Fibroblast of lung (primary cell): ENCODE measurements around the gene TMEM115.

Source experiments
- EZH2 ChIP-seq: IDR thresholded peaks from 2 replicates; pipeline ENCODE4 v1.5.1; 2012; ENCODE audit warnings: low read length, control low read depth, mild to moderate bottlenecking; ENCODE audit errors: missing control alignments
- TF ChIP-seq, protein P1 (sequence below), 2 donors: IDR thresholded peaks in 1 of 2; conservative IDR thresholded peaks in 1 of 2; 1 replicate in 1 of 2; 2 replicates in 1 of 2; pipeline ENCODE4 v1.5.1; 2011 to 2012; ENCODE audit warnings: low read length in 2 of 2, control low read depth in 1 of 2, inconsistent platforms in 1 of 2, low read depth in 1 of 2, mild to moderate bottlenecking in 1 of 2

DNA sequence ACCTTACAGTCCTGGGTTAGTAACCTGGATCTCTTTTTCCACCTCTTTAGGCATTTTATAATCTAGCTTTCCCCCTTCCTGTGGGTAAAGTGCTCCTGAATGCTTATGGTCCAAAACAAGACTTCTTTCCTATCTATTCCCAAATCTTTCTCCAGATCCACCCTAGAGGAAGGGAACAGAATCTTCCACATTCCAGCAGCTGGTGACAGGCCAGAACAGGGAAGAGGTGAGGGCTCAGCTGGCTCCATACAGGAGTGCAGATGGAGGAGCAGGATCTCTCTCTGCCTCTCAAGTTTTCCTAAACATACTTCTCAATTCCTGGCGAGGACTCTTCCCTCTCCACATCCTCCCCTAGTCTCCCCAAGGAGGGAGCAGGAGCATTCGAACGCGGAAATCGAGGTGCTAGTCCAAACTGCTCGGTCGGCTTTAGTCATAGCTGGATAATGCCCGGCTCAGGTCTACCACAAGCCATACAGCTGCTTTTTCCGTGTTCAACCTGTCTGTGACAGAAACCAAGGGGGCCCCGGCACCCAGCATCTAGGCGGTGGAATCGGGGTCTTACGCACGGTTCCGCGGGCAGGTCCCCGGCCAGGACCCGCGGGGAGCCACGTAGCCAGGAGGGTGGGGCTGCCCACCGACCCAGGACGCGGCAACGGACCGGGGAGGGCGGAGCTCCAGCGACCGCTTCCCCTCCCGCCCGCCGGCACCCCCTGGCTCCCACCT, 22.7 kb downstream of the TMEM115 start:
- TF ChIP-seq, protein P1, sequence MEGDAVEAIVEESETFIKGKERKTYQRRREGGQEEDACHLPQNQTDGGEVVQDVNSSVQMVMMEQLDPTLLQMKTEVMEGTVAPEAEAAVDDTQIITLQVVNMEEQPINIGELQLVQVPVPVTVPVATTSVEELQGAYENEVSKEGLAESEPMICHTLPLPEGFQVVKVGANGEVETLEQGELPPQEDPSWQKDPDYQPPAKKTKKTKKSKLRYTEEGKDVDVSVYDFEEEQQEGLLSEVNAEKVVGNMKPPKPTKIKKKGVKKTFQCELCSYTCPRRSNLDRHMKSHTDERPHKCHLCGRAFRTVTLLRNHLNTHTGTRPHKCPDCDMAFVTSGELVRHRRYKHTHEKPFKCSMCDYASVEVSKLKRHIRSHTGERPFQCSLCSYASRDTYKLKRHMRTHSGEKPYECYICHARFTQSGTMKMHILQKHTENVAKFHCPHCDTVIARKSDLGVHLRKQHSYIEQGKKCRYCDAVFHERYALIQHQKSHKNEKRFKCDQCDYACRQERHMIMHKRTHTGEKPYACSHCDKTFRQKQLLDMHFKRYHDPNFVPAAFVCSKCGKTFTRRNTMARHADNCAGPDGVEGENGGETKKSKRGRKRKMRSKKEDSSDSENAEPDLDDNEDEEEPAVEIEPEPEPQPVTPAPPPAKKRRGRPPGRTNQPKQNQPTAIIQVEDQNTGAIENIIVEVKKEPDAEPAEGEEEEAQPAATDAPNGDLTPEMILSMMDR (conservative IDR thresholded peaks at IDR 0.05 in 1 of 2, IDR thresholded peaks at IDR 0.05 in 1 of 2; ENCODE audit: low read depth in 1 of 2, low read length in 2 of 2), result no peak
- TF ChIP-seq EZH2, result no peak
